HepG2 (cell line): ENCODE data around the gene CNFN. TPM values are rescaled to one million over a fixed set of nuclear protein-coding genes. Genes with fewer than 3 reads are reported as not detected.

Experiments used
- ATAC-seq: fragments of 200-7000 bp; cut with Tn5 transposase; 3 replicates; pipeline ENCODE4 v1.9.1; 2020; ENCODE audit warnings: mild to moderate bottlenecking, moderate library complexity
- BruUV-seq: library from RNA; stranded (reverse); fragments of 400-500 nt; replicated peaks from 2 replicates; lab custom pipeline; 2021; lab: Mats Ljungman, UMichigan
- CTCF ChIA-PET: fragments of 300-600 bp; formaldehyde crosslinking; extraction: SDS; loops from one replicate; lab custom pipeline; 2021; ENCODE audit warnings: low total read pairs, inconsistent platforms, low intra/inter-chr PET ratio; lab: Yijun Ruan, JAX
- POLR2A ChIA-PET: fragments of 350-600 bp; sonication (Branson Sonifier 250); formaldehyde crosslinking; loops from one replicate; lab custom pipeline; 2020; ENCODE audit warnings: antibody characterized with exemption, inconsistent platforms; lab: Yijun Ruan, JAX
- DNase-seq: peaks from one replicate; pipeline ENCODE4 v3.0.0-alpha.2; 2015; ENCODE audit warnings: low spot score
- FAIRE-seq: peaks from 3 replicates; lab custom pipeline; 2011; peaks lifted over from hg19 to GRCh38; lab: Jason Lieb, UNC
- H2AFZ ChIP-seq: one replicate; pipeline ENCODE4 v1.6.1; 2011; ENCODE audit warnings: low read length, inconsistent platforms
- H3K27ac ChIP-seq: fragments of 300-600 bp; 3 replicates; pipeline ENCODE4 v1.8.0; 2011; ENCODE audit warnings: mixed run types, mild to moderate bottlenecking, mixed read lengths, low read length, inconsistent platforms; ENCODE audit not compliant: insufficient read depth; ENCODE audit errors: extremely low read length
- H3K27me3 ChIP-seq, 2 experiments: fragments of 200-600 bp in 1 of 2; 2 replicates in 1 of 2; 3 replicates in 1 of 2; pipeline versions ENCODE4 v1.6.0 to v1.8.0; 2011; ENCODE audit warnings: low read length in 2 of 2, mild to moderate bottlenecking in 2 of 2, moderate library complexity in 2 of 2, inconsistent platforms in 1 of 2; ENCODE audit not compliant: insufficient read depth in 2 of 2, control insufficient read depth in 1 of 2
- H3K36me3 ChIP-seq, 2 experiments: fragments of 200-600 bp in 1 of 2; replicated peaks in 1 of 2; 2 replicates in 1 of 2; 3 replicates in 1 of 2; pipeline versions ENCODE4 v1.5.1 to v1.8.0; 2011; ENCODE audit warnings: low read length in 2 of 2, inconsistent platforms in 1 of 2; ENCODE audit not compliant: insufficient read depth in 2 of 2, control insufficient read depth in 1 of 2
- H3K4me1 ChIP-seq: 2 replicates; pipeline ENCODE4 v1.5.1; 2012; ENCODE audit warnings: low read length, inconsistent platforms; ENCODE audit not compliant: insufficient read depth
- H3K4me2 ChIP-seq: 2 replicates; pipeline ENCODE4 v1.6.0; 2011; ENCODE audit warnings: low read depth, low read length, inconsistent platforms
- H3K4me3 ChIP-seq, 3 experiments: fragments of 200-600 bp in 1 of 3; sonication (generic), shearing (Covaris generic) in 1 of 3; replicated peaks in 1 of 3; 2 replicates each; pipeline ENCODE4 v1.5.1; 2011 to 2016; ENCODE audit warnings: low read length in 3 of 3, inconsistent platforms in 2 of 3, low read depth in 2 of 3, mild to moderate bottlenecking in 2 of 3, control low read depth in 1 of 3, mixed read lengths in 1 of 3; ENCODE audit not compliant: insufficient read depth in 1 of 3
- H3K79me2 ChIP-seq: one replicate; pipeline ENCODE4 v1.6.1; 2011; ENCODE audit warnings: low read length, inconsistent platforms; ENCODE audit not compliant: insufficient read depth
- H3K9ac ChIP-seq: 2 replicates; pipeline ENCODE4 v1.6.0; 2011; ENCODE audit warnings: mild to moderate bottlenecking, low read depth, low read length, inconsistent platforms; ENCODE audit not compliant: insufficient read depth
- H3K9me3 ChIP-seq: 2 replicates; pipeline ENCODE4 v1.5.1; 2012; ENCODE audit warnings: mild to moderate bottlenecking, low read length
- H4K20me1 ChIP-seq: 2 replicates; pipeline ENCODE4 v1.6.0; 2011; ENCODE audit warnings: inconsistent platforms, mild to moderate bottlenecking, low read length, moderate library complexity; ENCODE audit not compliant: insufficient read depth
- AGO2 ChIP-seq: fragments of 200-400 bp; formaldehyde crosslinking; optimal IDR thresholded peaks from 2 replicates; pipeline ENCODE3; 2017; ENCODE audit warnings: mild to moderate bottlenecking, low read depth, low read length, moderate library complexity
- GATA4 ChIP-seq: sonication (generic); IDR thresholded peaks from 2 replicates; pipeline ENCODE4 v1.6.1; 2016; ENCODE audit warnings: antibody characterized with exemption, low read depth, borderline replicate concordance
- PCBP2 ChIP-seq: fragments of 200-400 bp; formaldehyde crosslinking; optimal IDR thresholded peaks from 2 replicates; pipeline ENCODE3; 2018; ENCODE audit warnings: low read length, low read depth; ENCODE audit not compliant: poor library complexity, severe bottlenecking
- RFX3 ChIP-seq: IDR thresholded peaks from 2 replicates; pipeline ENCODE4 v1.6.1; 2016; ENCODE audit warnings: missing biosample characterization, missing genetic modification reagents
- SRY ChIP-seq: sonication (generic); formaldehyde crosslinking; IDR thresholded peaks from 2 replicates; pipeline ENCODE4 v1.8.0; 2022; ENCODE audit warnings: mild to moderate bottlenecking, missing genetic modification reagents
- WGBS: methylation state at CpG from one replicate; pipeline ENCODE4 v1.1.6; 2017; ENCODE audit warnings: low lambda C conversion rate; 5-methylcytosine and 5-hydroxymethylcytosine counted together
- in situ Hi-C: cut with HindIII; loops from 2 replicates; pipeline ENCODE4 v1.10.0; 2017; ENCODE audit warnings: low pct_unique_long_range_greater_than_20kb; ENCODE audit not compliant: extremely low pct_ligation_motif_present
- intact Hi-C: fragments of 100-400 bp; cut with micrococcal nuclease; formaldehyde crosslinking; loops from one replicate; pipeline ENCODE4 v1.10.0; 2022; ENCODE audit not compliant: unreplicated experiment
- polyA plus RNA-seq, 8 experiments: library from polyadenylated mRNA; depleted of rRNA in 3 of 8; stranded (reverse) in 7 of 8; unstranded in 1 of 8; fragments of >200 nt; fragmentation: Illumina TruSeq in 4 of 8; extraction: Trizol in 4 of 8; gene quantifications; 2 replicates each; pipeline versions ENCODE4 v1.2.1 to v1.2.3, GENCODE V29; 2011 to 2016; ENCODE audit warnings: low read depth in 4 of 8, missing spikeins in 1 of 8, mixed read lengths in 1 of 8; ENCODE audit not compliant: insufficient read depth in 1 of 8
- total RNA-seq, 5 experiments: library from RNA; depleted of rRNA; stranded (reverse); fragments of >200 nt; fragmentation: Illumina TruSeq; extraction: Trizol; gene quantifications; 2 replicates each; pipeline ENCODE4 v1.2.3, GENCODE V29; 2016; ENCODE audit warnings: low read depth in 1 of 5

The CNFN gene
- total and polyA plus RNA-seq, 2 of the 13 experiments (the other 11 are each of a cell fraction or from before 2014, with no cell fraction given), result 0.35 to 1.1 TPM

GRCh38 chr19:42356686-42357085, 33.4 kb downstream of the CNFN start:
- Histone ChIP-seq H3K36me3 (peaks cover 6 to 17% of the 10 kb centered on the region in 2 experiments; a peak in 4 of 5 replicates), H3K79me2 (no peaks in the 10 kb centered on the region), H3K27ac (no peak overlapping the region), H3K27me3 (no peaks in the 10 kb centered on the region), H4K20me1 (no peaks in the 10 kb centered on the region), H3K9me3 (no peaks in the 10 kb centered on the region), H3K9ac (no peak overlapping the region), H2AFZ (no peak overlapping the region), H3K4me2 (no peak overlapping the region), H3K4me3 (no peak overlapping the region), H3K4me1 (no peaks in the 10 kb centered on the region)
- TF ChIP-seq PCBP2, result no peak
- no peak for TF ChIP-seq GATA4
- TF ChIP-seq SRY (CRISPR knock-in tag), result no peak
- DNase-seq (no peak), ATAC-seq (no peak), FAIRE-seq (no peak)
- in situ Hi-C loops (no loop called here), intact Hi-C loops (no loop called here)
- POLR2A ChIA-PET, result no interaction called here
- CTCF ChIA-PET, result no interaction called here
- no TSS peak for BruUV-seq
- 100% methylated on average over 1 of the region's 15 CpGs for WGBS

GRCh38 chr19:42355896-42356295, 34.2 kb downstream of the CNFN start:
- Histone ChIP-seq H3K4me3 (no peak overlapping the region), H4K20me1 (no peaks in the 10 kb centered on the region), H3K9me3 (no peaks in the 10 kb centered on the region)
- in situ Hi-C loops, result no loop called here
- no peak for TF ChIP-seq RFX3 (CRISPR knock-in tag)
- peak; percentile 57 for TF ChIP-seq AGO2
- TF ChIP-seq, all 625 proteins: peak for 1
- H2AFZ ChIP-seq, result no peak overlapping the region
- 92% methylated on average over 6 of the region's 12 CpGs for WGBS
- H3K36me3 ChIP-seq, result peaks cover 6 to 17% of the 10 kb centered on the region in 2 experiments; a peak in 4 of 5 replicates
- FAIRE-seq, result no peak
- no peak overlapping the region for H3K9ac ChIP-seq
- intact Hi-C loops, result no loop called here
- no peak overlapping the region for H3K27ac ChIP-seq
- no TSS peak for BruUV-seq
- no peak for ATAC-seq
- DNase-seq, result no peak
- H3K4me1 ChIP-seq, result no peaks in the 10 kb centered on the region
- POLR2A ChIA-PET, result no interaction called here
- no peaks in the 10 kb centered on the region for H3K27me3 ChIP-seq
- no peak overlapping the region for H3K4me2 ChIP-seq
- H3K79me2 ChIP-seq, result no peaks in the 10 kb centered on the region
- CTCF ChIA-PET, result no interaction called here
